Measurements from ENCODE around the gene MCF2L2.

The MCF2L2 gene

GRCh38 chr3:183265157-183265642 lies 163.2 kb downstream of the MCF2L2 start:
- Histone ChIP-seq H3K36me3 (ENCODE audit: control insufficient read depth in 2 of 2, insufficient read depth in 2 of 2, low read length in 2 of 2) (peaks cover 0 to 5% of the 10 kb centered on the region in 2 donors), H3K9ac (ENCODE audit: low read depth in 1 of 2, low read length in 2 of 2) (peak overlapping the region in 1 of 2 donors; percentile 62), H3K9me3 (ENCODE audit: control insufficient read depth in 2 of 2, low read length in 2 of 2) (no peaks in the 10 kb centered on the region), H3K4me3 (ENCODE audit: low read length in 2 of 2) (peak overlapping the region in 1 of 2 donors; percentile 4), H3K27me3 (ENCODE audit: control insufficient read depth in 2 of 2, insufficient read depth in 2 of 2, low read length in 2 of 2) (no peaks in the 10 kb centered on the region), H3K4me1 (ENCODE audit: control insufficient read depth in 2 of 2, insufficient read depth in 2 of 2, low read length in 2 of 2) (peaks cover 55% of the 10 kb centered on the region in 2 donors), H3K27ac (ENCODE audit: low read depth in 2 of 2, low read length in 2 of 2) (peak overlapping the region; percentile 79 to 91)

- H3K4me3 ChIP-seq (ENCODE audit: low read length in 2 of 2), result no peak overlapping the region
- no peaks in the 10 kb centered on the region for H3K9me3 ChIP-seq (ENCODE audit: control insufficient read depth in 2 of 2, low read length in 2 of 2)
- H3K27ac ChIP-seq (ENCODE audit: low read depth in 2 of 2, low read length in 2 of 2), result peak overlapping the region; percentile 79 to 91
- H3K9ac ChIP-seq (ENCODE audit: low read depth in 1 of 2, low read length in 2 of 2), result peak overlapping the region in 1 of 2 donors; percentile 62
- no peaks in the 10 kb centered on the region for H3K27me3 ChIP-seq (ENCODE audit: control insufficient read depth in 2 of 2, insufficient read depth in 2 of 2, low read length in 2 of 2)
- peaks cover 55 to 65% of the 10 kb centered on the region in 2 donors for H3K4me1 ChIP-seq (ENCODE audit: control insufficient read depth in 2 of 2, insufficient read depth in 2 of 2, low read length in 2 of 2)
- no peaks in the 10 kb centered on the region for H3K36me3 ChIP-seq (ENCODE audit: control insufficient read depth in 2 of 2, insufficient read depth in 2 of 2, low read length in 2 of 2)
Observed at GRCh38 chr3:183264268-183264667, 164.2 kb downstream of the MCF2L2 start.

DNA sequence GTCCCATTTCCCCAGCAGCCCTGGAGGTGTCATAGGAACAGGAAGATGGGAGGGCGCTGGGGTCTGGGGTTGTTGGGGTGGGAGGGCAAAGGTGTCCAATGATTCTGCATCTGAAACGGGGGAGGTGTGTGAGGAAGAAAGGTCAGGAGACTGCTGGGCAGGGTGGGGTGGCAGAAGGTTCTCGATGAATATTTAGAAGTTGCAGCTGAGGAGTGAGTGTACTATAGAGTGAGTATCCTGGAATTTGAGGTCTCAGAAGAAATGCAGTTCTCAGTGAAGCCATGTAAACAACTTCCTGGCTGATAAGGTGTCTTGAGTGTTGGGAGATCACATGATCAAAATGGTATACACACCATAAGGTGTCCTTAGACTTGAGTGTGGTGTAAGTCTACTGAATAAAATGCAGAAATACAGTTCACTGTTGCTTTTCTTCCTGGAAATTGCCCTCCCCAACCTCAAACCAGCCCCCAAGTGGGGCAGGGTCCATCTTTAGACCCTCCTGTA lies 165.5 kb downstream of the MCF2L2 start:
- peaks cover 55 to 72% of the 10 kb centered on the region in 2 donors for H3K4me1 ChIP-seq (ENCODE audit: control insufficient read depth in 2 of 2, insufficient read depth in 2 of 2, low read length in 2 of 2)
- H3K27me3 ChIP-seq (ENCODE audit: control insufficient read depth in 2 of 2, insufficient read depth in 2 of 2, low read length in 2 of 2), result no peaks in the 10 kb centered on the region
- H3K27ac ChIP-seq (ENCODE audit: low read depth in 2 of 2, low read length in 2 of 2), result peak overlapping the region; percentile 40 to 53
- no peaks in the 10 kb centered on the region for H3K9me3 ChIP-seq (ENCODE audit: control insufficient read depth in 2 of 2, low read length in 2 of 2)
- H3K4me3 ChIP-seq (ENCODE audit: low read length in 2 of 2), result no peak overlapping the region
- H3K36me3 ChIP-seq (ENCODE audit: control insufficient read depth in 2 of 2, insufficient read depth in 2 of 2, low read length in 2 of 2), result peaks cover 0 to 2% of the 10 kb centered on the region in 2 donors
- no peak overlapping the region for H3K9ac ChIP-seq (ENCODE audit: low read depth in 1 of 2, low read length in 2 of 2)

DNA sequence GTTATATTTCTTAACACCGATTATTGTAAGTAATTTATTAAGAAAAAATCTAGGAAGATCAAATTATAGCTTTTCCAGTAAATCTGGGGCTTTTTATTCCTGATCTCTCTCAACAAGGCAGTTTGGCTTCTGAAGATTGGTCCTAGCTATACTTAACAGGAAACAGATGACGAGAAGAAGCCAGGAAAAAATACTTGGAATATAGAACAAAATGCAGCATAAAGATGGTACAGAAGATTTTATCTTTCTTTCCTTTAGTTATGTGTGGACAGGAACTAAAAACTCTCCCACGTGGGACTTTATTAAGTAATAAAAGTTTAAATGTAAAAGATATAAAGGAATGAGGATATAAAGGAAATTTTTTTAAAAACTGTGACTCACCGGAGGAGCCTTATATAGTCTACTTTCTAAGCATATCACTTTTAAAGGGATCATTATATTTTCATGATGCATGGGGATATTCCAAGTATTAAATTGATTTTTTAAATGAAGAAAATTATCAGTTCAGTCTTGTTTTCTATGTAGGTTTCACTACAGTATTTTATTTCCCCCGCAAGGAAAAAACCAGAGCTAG lies 167.2 kb downstream of the MCF2L2 start:
- Histone ChIP-seq H3K36me3 (ENCODE audit: control insufficient read depth in 2 of 2, insufficient read depth in 2 of 2, low read length in 2 of 2) (peaks cover 0 to 2% of the 10 kb centered on the region in 2 donors), H3K27me3 (ENCODE audit: control insufficient read depth in 2 of 2, insufficient read depth in 2 of 2, low read length in 2 of 2) (no peaks in the 10 kb centered on the region), H3K9me3 (ENCODE audit: control insufficient read depth in 2 of 2, low read length in 2 of 2) (no peaks in the 10 kb centered on the region), H3K27ac (ENCODE audit: low read depth in 2 of 2, low read length in 2 of 2) (peak overlapping the region; percentile 80 to 82), H3K4me3 (ENCODE audit: low read length in 2 of 2) (peak overlapping the region in 1 of 2 donors; percentile 38), H3K9ac (ENCODE audit: low read depth in 1 of 2, low read length in 2 of 2) (peak overlapping the region in 1 of 2 donors; percentile 16), H3K4me1 (ENCODE audit: control insufficient read depth in 2 of 2, insufficient read depth in 2 of 2, low read length in 2 of 2) (peaks cover 40 to 56% of the 10 kb centered on the region in 2 donors)

DNA sequence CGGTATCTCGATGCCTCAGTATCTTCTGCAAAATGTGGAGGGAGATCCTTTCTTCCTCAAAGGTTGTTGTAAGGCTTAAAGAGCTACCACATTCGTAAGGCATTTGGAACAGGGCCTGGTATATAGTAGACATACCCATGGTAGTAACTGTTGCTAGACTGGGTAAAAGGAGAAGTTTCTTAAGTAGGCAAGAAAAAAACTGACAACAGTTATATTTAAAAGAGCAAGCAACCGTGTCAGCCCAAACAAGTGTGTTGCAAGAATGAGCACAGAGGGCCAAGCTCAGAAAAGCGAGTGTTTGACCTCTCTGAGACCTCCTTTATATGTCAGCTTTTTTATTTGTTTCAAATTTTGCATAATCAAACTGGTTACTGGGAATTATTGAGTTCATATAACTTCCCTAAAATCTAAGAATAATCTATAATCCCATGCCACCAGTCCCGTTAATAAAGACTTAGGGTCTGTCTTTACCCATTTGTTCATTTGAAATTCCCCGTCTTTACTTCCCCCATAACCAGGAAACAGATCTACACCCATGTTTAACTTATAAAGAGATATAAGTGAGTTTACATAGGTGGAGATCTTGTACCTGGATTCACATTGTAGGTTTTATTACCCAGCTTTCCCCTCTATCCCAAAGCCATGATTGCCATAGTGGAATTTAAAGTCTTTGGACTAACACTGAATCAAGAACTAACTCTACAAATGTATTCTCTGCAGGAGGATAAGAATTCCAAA lies 168.1 kb downstream of the MCF2L2 start:
- H3K9me3 ChIP-seq (ENCODE audit: control insufficient read depth in 2 of 2, low read length in 2 of 2), result no peaks in the 10 kb centered on the region
- peak overlapping the region in 1 of 2 donors; percentile 38 for H3K4me3 ChIP-seq (ENCODE audit: low read length in 2 of 2)
- peak overlapping the region; percentile 41 to 49 for H3K9ac ChIP-seq (ENCODE audit: low read depth in 1 of 2, low read length in 2 of 2)
- no peaks in the 10 kb centered on the region for H3K27me3 ChIP-seq (ENCODE audit: control insufficient read depth in 2 of 2, insufficient read depth in 2 of 2, low read length in 2 of 2)
- peaks cover 0 to 2% of the 10 kb centered on the region in 2 donors for H3K36me3 ChIP-seq (ENCODE audit: control insufficient read depth in 2 of 2, insufficient read depth in 2 of 2, low read length in 2 of 2)
- H3K27ac ChIP-seq (ENCODE audit: low read depth in 2 of 2, low read length in 2 of 2), result peak overlapping the region; percentile 80 to 82
- H3K4me1 ChIP-seq (ENCODE audit: control insufficient read depth in 2 of 2, insufficient read depth in 2 of 2, low read length in 2 of 2), result peaks cover 35 to 50% of the 10 kb centered on the region in 2 donors

GRCh38 chr3:183259621-183260020 lies 168.8 kb downstream of the MCF2L2 start:
- no peaks in the 10 kb centered on the region for H3K9me3 ChIP-seq (ENCODE audit: control insufficient read depth in 2 of 2, low read length in 2 of 2)
- peak overlapping the region; percentile 80 to 82 for H3K27ac ChIP-seq (ENCODE audit: low read depth in 2 of 2, low read length in 2 of 2)
- no peaks in the 10 kb centered on the region for H3K27me3 ChIP-seq (ENCODE audit: control insufficient read depth in 2 of 2, insufficient read depth in 2 of 2, low read length in 2 of 2)
- H3K36me3 ChIP-seq (ENCODE audit: control insufficient read depth in 2 of 2, insufficient read depth in 2 of 2, low read length in 2 of 2), result peaks cover 0 to 2% of the 10 kb centered on the region in 2 donors
- peak overlapping the region; percentile 41 to 49 for H3K9ac ChIP-seq (ENCODE audit: low read depth in 1 of 2, low read length in 2 of 2)
- H3K4me3 ChIP-seq (ENCODE audit: low read length in 2 of 2), result no peak overlapping the region
- H3K4me1 ChIP-seq (ENCODE audit: control insufficient read depth in 2 of 2, insufficient read depth in 2 of 2, low read length in 2 of 2), result peaks cover 29 to 45% of the 10 kb centered on the region in 2 donors

DNA sequence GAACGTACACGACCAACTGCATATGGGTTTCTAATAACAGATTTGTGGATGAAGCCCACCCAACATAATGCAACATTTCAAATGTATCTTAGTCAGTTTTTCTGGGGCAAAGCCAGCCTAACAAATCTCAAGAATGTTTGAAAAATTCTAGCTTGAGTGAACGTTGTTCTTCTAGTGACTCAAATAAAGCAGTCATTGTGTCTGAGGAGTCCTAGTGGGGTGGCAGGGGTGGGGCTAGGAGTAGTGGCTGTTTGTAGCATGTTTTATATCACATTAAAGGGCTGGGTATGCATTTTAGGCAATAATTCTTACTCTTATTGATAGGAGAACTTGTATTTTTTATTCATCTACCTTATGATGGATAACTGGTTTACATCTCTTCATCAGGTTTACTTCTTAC lies 169.3 kb downstream of the MCF2L2 start:
- no peaks in the 10 kb centered on the region for H3K9me3 ChIP-seq (ENCODE audit: control insufficient read depth in 2 of 2, low read length in 2 of 2)
- H3K27me3 ChIP-seq (ENCODE audit: control insufficient read depth in 2 of 2, insufficient read depth in 2 of 2, low read length in 2 of 2), result no peaks in the 10 kb centered on the region
- H3K4me3 ChIP-seq (ENCODE audit: low read length in 2 of 2), result no peak overlapping the region
- H3K27ac ChIP-seq (ENCODE audit: low read depth in 2 of 2, low read length in 2 of 2), result peak overlapping the region in 1 of 2 donors; percentile 80
- H3K9ac ChIP-seq (ENCODE audit: low read depth in 1 of 2, low read length in 2 of 2), result no peak overlapping the region
- peaks cover 0 to 2% of the 10 kb centered on the region in 2 donors for H3K36me3 ChIP-seq (ENCODE audit: control insufficient read depth in 2 of 2, insufficient read depth in 2 of 2, low read length in 2 of 2)
- H3K4me1 ChIP-seq (ENCODE audit: control insufficient read depth in 2 of 2, insufficient read depth in 2 of 2, low read length in 2 of 2), result peaks cover 29 to 42% of the 10 kb centered on the region in 2 donors

DNA sequence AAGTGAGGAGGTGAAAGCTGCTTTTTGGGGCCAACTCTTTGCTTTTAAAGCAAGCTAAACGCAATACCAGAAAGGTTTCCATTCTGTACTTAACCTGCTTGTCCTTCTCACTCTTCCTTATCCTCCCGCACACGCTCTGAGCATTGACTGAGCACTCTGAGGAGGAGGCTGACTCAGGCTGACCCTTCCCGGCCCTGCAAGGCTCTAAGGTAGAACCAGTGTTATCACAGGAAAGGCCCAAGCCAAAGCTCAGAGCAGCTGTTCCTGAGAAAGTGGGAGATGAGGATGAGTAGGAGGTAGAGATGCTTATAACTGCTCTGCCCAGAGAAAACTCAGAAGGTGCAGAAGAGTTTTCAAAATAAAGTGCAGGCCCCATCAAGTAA lies 173.1 kb downstream of the MCF2L2 start:
- peak overlapping the region; percentile 88 to 95 for H3K27ac ChIP-seq (ENCODE audit: low read depth in 2 of 2, low read length in 2 of 2)
- H3K9ac ChIP-seq (ENCODE audit: low read depth in 1 of 2, low read length in 2 of 2), result peak overlapping the region; percentile 83 to 86
- H3K9me3 ChIP-seq (ENCODE audit: control insufficient read depth in 2 of 2, low read length in 2 of 2), result no peaks in the 10 kb centered on the region
- peak overlapping the region; percentile 86 to 91 for H3K4me3 ChIP-seq (ENCODE audit: low read length in 2 of 2)
- H3K4me1 ChIP-seq (ENCODE audit: control insufficient read depth in 2 of 2, insufficient read depth in 2 of 2, low read length in 2 of 2), result peaks cover 12 to 26% of the 10 kb centered on the region in 2 donors
- peaks cover 0 to 2% of the 10 kb centered on the region in 2 donors for H3K36me3 ChIP-seq (ENCODE audit: control insufficient read depth in 2 of 2, insufficient read depth in 2 of 2, low read length in 2 of 2)
- no peaks in the 10 kb centered on the region for H3K27me3 ChIP-seq (ENCODE audit: control insufficient read depth in 2 of 2, insufficient read depth in 2 of 2, low read length in 2 of 2)

DNA sequence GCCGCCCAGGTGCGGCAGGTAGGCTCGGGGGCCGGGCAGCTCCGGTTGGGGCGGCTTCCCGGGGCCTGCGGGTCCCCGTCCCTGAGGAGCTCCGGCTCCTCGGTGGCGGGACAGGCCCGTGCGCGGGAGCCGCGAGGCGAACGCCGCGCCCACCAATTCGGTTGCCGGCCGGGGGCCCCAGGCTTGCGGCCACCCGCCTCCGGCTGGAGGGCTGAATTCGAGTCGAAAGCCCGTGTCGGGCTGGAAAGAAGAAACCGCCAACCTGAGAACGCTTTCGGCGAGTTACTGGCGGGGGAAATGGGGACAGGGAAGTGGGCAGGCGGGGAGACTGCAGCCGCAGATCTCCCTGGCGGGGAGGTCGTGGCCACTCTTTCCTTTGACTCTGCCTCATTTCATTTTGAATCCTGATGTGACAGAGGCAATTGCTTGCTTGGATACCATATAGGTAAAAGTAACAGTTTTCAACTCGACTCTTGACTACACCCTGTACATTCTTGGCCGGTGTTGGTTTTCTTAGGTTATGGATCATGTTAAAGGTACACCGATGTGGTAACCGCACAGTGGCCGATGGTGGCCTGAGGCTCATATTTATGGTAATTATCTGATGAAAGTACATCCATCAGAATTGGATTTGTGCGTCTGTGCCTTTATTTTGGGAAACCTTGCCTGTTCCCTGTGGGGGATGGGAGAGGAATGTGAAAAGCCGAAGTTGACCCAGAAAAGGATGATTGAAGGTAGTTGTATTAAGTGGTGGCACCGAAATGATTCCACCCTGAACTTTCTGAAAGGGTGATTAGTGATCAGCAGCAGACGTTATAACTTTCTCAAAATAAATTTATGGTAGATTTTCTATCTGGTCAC lies 173.7 kb downstream of the MCF2L2 start:
- Histone ChIP-seq H3K4me3 (ENCODE audit: low read length in 2 of 2) (peak overlapping the region; percentile 86 to 91), H3K27me3 (ENCODE audit: control insufficient read depth in 2 of 2, insufficient read depth in 2 of 2, low read length in 2 of 2) (no peaks in the 10 kb centered on the region), H3K9ac (ENCODE audit: low read depth in 1 of 2, low read length in 2 of 2) (peak overlapping the region; percentile 83 to 86), H3K9me3 (ENCODE audit: control insufficient read depth in 2 of 2, low read length in 2 of 2) (no peaks in the 10 kb centered on the region), H3K27ac (ENCODE audit: low read depth in 2 of 2, low read length in 2 of 2) (peak overlapping the region; percentile 88 to 95), H3K4me1 (ENCODE audit: control insufficient read depth in 2 of 2, insufficient read depth in 2 of 2, low read length in 2 of 2) (peaks cover 12 to 20% of the 10 kb centered on the region in 2 donors), H3K36me3 (ENCODE audit: control insufficient read depth in 2 of 2, insufficient read depth in 2 of 2, low read length in 2 of 2) (peaks cover 0 to 2% of the 10 kb centered on the region in 2 donors)

All from mucosa of rectum (tissue), 2 donors.